Measurements from ENCODE around the gene IPMK.

DNA sequence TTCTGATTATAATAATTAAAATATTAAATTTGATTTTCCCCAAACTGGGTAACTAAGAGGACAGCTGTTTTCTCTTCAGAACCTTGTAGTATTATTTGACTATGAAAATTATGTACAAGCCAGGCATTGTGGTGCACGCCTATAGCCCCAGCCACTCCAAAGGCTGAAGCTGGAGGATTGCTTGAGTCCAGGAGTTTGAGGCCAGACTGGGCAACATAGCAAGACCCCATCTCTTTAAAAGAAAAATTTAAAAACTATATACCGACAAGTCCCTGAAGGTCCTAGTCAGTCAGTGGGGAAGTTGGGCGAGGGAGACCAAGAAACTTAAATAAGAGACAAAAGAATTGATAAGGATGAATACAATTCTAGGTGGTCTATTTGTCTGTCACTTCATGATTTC lies 40.0 kb upstream of the IPMK start:
- TF ChIP-seq EZH2 (IDR thresholded peaks at IDR 0.05; ENCODE audit: insufficient read depth, poor library complexity, severe bottlenecking) (no peak), EZH2phosphoT487 (IDR thresholded peaks at IDR 0.05; ENCODE audit: insufficient read depth, low read depth) (no peak)
